ENCODE results near the gene BAZ1A.

DNA sequence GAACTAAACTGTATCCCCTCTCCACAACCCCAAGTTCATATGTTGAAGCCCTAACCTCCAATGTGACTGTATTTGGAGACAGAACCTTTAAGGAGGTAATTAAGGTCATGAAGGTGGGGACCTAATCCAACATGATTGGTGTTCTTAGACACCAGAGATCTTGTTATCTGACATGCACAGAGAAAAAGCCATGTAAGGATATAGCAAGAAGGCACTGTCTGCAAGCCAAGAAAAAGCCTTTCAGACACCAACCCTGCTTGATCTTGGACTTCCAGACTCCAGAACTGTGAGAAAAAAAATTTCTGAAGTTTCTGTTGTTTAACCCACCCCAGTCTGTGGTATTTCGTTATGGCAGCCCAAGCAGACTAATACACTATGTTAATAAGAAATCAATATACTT is 98.5 kb downstream of the BAZ1A start:
- TF ChIP-seq TAF1 (IDR thresholded peaks at IDR 0.05; ENCODE audit: low read depth), result no peak
- no peak for TF ChIP-seq POLR2AphosphoS5 (IDR thresholded peaks at IDR 0.05)
- TF ChIP-seq, protein P1, sequence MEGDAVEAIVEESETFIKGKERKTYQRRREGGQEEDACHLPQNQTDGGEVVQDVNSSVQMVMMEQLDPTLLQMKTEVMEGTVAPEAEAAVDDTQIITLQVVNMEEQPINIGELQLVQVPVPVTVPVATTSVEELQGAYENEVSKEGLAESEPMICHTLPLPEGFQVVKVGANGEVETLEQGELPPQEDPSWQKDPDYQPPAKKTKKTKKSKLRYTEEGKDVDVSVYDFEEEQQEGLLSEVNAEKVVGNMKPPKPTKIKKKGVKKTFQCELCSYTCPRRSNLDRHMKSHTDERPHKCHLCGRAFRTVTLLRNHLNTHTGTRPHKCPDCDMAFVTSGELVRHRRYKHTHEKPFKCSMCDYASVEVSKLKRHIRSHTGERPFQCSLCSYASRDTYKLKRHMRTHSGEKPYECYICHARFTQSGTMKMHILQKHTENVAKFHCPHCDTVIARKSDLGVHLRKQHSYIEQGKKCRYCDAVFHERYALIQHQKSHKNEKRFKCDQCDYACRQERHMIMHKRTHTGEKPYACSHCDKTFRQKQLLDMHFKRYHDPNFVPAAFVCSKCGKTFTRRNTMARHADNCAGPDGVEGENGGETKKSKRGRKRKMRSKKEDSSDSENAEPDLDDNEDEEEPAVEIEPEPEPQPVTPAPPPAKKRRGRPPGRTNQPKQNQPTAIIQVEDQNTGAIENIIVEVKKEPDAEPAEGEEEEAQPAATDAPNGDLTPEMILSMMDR (IDR thresholded peaks at IDR 0.05; ENCODE audit: poor library complexity, severe bottlenecking), result no peak
- TF ChIP-seq EZH2 (IDR thresholded peaks at IDR 0.05; ENCODE audit: borderline replicate concordance, insufficient read depth, low read length, poor library complexity, severe bottlenecking), result no peak
- no peak for TF ChIP-seq EP300 (conservative IDR thresholded peaks at IDR 0.05; ENCODE audit: poor library complexity, severe bottlenecking)
- no peak for TF ChIP-seq SMC3 (conservative IDR thresholded peaks at IDR 0.05; ENCODE audit: poor library complexity)
